Measurements from ENCODE around the gene IL20RB.

IL20RB gene

DNA sequence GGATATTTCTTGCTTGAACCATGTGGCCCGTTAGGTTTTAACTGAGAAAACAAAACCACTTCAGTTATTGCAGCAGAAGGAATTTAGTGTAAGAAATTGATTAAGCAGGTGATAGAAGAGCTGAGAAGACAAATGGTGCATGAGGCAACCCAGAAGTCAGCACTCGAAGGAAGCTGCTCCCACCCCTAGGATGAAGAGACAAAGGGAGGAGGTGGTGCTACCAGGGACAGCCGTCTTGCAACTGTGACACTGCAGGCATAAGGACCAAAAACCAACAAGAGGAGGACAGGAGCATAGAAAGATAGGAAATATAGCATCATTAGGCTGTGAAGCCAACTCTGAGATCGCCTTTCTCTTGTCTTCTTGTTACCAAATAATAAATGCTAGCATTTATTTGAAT lies 89.0 kb downstream of the IL20RB start:
- DNase-seq: no peak

DNA sequence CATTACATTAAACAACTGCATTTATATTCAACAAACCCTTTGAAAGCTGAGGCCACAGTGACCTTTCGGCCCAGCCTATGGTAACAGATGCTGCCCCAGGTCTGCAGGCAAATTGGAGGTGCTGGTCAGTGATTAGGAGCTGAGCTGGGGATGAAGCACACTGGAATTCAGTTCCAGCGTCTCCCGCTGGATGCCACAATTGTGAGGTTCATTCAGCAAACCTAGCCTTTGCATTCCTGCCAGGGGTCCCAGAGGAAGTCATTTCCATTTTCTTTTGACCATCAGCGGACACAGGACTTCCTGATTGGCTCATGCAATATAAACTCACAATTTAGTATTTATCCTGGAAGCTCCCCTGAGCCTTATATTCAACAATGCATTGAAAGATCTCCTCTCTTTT lies 89.5 kb downstream of the IL20RB start:
- no peak for DNase-seq

DNA sequence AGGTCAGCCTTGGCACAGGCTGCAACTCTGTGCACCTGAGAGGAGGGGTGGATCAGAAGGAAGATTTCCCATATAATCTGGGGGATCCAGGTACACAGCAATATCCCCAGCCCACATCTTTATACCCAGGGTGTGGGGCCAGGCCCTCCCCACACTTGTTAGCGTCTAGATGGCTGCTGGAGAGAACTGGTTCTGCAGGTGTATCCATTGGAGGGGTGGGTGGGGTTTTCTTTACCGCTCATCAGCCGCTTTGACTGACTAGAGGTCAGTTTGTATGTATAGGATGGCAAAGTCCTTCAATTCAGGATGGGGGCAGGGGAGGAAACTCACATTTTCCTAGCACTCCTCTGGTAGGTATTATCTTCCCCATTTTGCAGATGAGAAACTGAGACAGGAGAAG lies 92.5 kb downstream of the IL20RB start:
- no peak for DNase-seq

DNA sequence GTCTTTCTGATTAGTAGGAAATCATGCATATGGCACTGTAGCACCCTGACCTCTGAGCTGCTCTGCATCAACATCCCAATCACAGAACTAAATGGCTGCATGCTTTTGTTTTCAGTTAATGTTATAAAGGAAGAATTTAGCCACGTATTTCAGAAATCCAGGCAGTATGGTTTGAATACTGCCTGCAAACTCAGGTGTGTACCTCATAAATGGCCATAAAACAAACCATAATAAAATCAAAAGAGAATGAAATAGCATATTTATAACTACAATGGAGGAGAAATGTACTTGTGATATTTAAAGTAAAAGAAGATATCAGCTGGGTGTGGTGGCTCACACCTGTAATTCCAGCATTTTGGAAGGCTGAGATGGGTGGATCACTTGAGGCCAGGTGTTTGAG lies 94.5 kb downstream of the IL20RB start:
- no peak for DNase-seq

All from DMS153 (cell line).